Effector CD8-positive, alpha-beta T cell (primary cell): Measurements from ENCODE around the gene BFSP2.
"Not testable (repeated sequence)": the region's sequence is repeated elsewhere in the genome, so short reads cannot be mapped to it uniquely, and the experiment has no call there.

Source experiments
- DNase-seq: peaks from one replicate; lab custom pipeline; 2025; lab: John Stamatoyannopoulos, UW

BFSP2 gene

DNA sequence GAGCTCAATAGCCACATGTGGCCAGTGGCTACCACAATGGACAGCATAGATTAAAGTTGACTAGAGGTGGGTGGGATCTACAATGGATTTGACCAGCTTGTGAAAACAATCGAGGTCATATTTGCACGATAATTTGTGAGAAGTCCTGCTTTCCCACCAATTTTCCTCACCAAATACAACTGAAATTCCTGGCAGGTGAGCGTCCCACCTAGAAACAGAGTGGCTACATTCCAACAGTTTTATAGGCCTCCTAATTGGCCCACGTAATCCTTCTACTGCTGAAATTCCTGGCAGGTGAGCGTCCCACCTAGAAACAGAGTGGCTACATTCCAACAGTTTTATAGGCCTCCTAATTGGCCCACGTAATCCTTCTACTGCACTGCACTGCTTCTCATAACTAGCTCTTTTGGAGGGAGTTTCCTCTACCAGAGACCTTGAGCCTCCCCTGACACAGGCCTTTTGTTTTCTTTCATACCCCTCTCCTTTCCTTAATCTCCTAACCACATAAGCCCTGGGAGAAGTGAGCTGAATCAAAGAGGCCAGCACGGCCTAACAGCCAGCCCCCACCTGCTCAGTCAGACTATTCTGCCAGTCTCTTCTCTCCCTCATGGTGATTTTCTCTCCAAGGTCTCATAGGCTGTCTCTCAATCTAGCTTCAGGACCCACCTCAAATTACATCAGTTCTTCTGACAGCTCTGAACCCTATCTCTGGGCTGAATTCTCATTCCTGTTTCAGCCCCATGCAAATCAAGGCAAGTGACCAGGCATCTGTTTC is 80.2 kb downstream of the BFSP2 start:
- no peak for DNase-seq

DNA sequence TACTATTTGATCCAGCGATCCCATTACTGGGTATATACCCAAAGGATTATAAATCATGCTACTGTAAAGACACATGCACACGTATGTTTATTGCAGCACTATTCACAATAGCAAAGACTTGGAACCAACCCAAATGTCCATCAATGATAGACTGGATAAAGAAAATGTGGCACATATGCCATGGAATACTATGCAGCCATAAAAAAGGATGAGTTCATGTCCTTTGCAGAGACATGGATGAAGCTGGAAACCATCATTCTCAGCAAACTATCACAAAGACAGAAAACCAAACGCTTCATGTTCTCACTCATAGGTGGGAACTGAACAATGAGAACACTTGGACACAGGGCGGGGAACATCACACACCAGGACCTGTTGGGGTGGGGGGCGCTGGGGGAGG is 82.6 kb downstream of the BFSP2 start:
- not testable (repeated sequence) for DNase-seq

DNA sequence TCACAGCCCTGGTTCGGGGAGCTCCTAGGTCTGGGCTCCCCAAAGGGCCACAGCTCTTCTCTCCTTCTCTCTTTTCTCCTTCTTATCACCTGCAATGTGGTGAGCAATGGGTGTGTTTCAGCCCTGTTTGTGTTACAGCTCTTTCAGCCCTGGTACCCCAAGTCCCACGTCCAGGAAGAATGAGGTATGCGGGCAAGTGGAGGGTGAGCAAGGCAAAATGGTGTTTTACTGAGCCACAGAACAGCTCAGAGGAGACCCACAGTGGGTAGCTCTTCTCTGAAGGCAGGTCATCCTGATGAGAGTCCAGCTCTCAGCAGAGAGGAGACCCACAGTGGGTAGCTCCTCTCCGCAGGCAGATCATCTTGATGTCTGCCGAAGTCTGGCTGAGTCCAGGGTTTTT is 86.8 kb downstream of the BFSP2 start:
- no peak for DNase-seq

DNA sequence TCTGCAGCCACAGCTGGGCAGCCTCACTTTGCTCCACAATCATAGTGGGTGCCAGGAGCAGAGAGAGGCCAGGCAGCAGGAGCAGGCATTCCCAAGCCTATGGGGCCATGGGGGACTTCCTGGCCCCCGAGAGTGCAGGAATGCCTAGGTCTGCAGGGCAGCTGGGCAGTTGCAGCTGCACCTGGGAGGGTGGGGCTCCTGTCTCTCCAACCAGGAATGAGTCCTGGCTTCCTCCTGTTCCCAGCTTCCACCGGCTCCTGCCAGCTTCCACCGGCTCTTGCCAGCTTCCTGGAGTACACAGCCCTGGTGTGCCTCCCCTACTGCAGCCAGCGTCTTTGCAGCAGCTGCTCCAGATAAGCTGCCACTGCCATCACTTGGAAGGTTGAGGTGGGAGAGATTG is 87.3 kb downstream of the BFSP2 start:
- no peak for DNase-seq

DNA sequence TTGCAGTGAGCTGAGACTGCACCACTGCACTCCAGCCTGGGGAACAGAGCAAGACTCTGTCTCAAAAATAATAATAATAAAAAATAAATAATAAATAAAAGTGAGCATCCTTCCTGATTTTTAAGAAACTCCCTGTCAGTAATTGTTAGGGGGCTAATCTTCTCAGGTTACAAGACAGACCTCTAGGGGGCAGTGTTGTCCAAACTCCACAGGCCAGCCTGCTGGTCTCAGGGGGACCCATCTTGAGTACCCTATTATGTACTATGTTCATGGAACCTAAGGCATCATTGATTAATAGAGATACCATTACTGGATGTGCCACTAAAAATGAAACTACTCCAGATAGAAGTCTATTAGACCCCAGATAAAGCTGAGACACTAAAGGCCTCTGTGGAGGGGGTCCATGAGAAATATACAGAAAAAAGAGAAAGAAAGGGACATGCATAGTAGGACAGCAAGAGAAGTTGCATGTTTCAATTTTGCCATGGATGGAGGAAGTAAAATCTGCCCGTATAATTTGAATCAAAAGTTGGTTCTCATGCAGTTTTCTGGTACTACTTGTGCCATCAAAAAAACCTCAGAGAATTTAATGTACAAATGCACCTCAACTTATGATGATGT is 88.2 kb downstream of the BFSP2 start:
- DNase-seq = peak; percentile 52

DNA sequence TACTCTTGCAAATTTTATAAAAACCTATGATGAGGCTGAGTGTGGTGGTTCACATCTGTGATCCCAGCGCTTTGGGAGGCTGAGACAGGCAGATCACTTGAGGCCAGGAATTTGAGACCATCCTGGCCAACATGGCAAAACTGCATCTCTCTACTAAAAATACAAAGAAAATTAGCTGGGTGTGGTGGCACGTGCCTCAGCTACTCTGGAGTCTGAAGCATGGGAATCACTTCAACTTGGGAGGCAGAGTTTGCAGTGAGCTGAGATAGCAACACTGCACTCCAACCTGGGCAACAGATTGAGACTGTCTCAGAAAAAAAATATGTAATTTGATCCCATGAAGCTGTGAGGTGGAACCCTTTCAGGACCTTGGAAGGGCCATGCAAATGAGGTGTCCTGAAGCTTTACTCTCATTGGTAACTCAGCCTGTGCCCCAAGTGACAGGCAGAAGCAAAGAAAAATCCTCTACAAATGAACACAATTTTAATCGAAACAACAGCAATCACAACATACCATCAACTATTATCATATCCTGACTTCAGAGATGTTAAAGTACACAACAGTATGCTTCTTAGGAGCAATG is 89.0 kb downstream of the BFSP2 start:
- no peak for DNase-seq

DNA sequence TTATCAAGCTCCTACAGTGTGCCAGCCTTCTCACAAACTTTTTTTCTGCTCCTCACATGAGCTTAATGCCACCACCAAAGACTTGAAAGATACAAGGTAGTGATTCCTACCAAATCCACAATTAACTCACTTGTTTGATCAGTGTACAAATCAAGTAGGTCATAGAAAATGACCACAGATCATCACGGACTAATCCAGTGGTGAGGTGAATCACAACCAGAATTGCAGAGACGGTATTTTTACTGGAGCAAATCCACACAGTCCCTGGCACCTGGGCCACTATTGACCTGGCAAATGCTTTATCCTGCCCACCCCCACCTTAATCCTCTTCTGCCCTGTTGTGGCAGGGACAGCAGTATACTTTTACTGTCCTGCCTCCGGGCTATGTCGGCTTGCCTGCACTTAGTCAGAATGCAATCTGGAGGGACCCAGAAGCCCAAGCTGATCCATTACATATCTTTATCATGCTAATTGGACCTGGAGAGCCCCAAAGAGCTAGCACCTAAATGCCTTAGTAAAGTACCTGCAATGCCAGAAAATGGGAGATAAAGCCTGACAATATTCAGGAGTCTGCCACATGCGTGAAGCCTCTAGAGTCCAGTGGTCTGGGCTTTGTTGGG is 89.7 kb downstream of the BFSP2 start:
- no peak for DNase-seq

DNA sequence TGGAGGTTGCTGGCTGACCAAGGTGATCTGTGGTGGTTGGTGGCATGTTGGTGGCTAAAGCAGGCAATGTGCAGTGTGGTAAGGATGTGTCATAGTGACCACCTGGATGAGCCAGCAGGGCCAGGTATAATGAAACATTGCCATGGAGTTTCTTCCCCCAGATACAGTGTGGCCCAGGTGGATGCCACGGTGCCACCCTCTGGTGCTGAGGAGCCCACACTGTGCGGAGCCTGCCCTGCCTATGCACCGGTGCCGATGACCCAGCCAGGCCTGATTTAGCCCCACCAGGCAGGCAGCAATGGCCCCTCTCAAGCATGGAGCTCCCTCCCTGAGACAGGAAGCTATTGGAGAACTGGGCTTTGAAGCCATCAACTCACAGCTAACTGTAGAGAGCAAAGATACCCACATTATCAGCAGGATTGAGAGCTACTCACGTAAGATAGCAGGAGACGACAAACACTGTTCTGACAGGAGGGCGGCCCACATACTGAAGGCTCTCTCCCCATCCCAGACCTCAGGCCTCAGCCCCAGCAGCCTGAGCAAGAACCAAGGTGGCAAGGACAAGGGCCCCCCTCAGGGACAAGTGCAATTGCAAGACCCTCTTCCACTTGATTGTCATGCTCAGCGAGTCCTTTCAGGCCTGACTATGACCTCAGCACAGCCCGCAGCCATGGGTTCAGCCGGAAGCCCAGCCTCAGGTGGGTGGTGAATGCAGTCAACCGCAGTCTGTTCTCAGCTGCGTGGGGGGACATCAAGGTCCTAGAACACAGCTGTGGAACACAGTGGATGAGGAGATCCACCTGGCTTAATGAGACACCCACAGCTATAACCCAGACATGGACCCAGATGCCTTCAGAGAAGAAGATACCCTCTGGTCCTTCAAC is 90.9 kb downstream of the BFSP2 start:
- peak; percentile 36 for DNase-seq

DNA sequence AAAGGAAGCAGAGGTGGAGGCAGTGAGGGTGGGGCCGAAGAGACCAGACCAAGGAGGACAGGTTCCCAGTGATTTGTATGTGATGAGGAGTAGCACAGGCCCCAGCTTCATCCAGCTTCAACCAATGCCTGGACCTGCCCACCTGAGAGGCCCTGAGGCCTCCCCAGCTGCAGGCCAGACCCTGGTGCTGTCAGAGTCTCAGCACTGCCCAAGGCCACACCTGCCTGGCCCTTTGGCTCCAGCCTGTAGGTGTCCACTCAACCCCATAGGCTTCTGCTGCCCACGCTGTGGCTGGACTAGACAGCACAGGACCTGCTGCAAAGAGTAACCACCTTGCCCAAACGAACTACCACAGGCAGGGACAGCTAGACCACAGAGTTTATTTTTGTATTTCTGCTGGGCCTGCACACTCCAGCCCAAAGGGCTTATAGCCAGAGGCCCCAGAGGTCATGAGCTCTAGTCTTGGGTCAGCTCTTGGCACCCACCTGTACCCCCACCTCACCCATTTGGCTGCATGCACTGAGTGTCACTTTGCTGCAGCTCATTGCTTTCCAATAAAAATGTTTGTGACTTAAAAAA is 91.7 kb downstream of the BFSP2 start:
- no peak for DNase-seq

DNA sequence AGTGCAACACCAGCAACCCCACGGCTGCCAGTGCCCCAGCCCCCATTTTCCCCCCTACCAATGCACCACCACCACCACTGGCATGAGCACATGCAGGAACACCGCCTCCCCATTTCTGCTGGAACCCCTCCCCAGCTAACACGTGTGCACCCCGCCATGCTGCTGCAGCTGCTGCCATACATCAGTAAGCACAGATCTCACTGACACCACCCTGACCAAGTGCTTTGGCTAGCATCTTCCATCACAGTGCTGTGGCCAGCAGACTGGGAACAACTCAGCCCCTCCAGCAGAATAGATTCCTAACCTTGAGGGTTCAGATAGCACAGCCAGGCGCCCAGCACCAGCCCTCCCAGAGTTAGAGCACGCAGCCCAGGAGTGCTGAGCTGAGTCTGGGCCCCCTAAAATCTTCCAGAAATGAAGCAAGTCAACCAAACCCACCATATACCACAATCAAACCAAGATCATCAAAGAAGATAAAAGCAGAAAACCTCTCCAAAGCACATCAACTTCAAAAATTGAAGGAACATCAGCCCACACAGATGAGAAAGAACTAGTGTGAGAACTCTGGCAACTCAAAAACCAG is 92.4 kb downstream of the BFSP2 start:
- DNase-seq = no peak

DNA sequence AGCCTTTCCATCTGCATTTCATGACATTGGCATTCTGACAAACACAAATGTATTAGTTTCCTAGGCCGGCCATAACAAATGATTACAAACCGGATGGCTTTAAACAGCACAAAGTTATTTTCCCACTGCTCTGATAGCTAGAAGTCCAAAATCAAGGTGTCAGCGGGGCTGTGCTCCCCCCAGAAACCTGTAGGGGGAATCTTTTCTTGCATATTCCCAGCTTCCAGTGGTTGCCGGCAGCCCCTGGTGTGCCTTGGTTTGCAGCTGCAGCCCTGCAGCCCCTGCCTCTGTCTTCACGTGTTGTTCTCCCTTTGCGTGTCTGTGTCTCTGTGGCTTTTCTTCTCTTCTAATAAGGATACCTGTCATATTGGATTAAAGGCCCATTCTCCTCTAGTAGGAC is 94.6 kb downstream of the BFSP2 start:
- DNase-seq = no peak

DNA sequence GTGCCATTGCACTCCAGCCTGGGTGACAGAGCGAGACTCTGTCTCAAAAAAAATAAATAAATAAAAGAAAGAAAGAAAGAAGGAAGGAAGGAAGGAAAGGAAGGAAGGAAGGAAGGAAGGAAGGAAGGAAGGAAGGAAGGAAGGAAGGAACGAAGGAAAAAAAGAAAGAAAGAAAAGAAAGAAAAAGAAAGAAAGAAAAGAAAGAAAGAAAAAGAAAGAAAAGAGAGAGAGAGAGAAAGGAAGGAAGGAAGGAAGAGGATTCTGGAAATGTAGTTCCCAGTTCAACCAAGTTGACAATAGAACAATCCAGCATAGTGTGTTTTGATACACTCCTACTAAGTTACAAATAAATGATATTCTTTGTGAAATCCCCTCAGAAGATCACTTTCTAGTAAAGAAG is 102.7 kb downstream of the BFSP2 start:
- DNase-seq = not testable (repeated sequence)

DNA sequence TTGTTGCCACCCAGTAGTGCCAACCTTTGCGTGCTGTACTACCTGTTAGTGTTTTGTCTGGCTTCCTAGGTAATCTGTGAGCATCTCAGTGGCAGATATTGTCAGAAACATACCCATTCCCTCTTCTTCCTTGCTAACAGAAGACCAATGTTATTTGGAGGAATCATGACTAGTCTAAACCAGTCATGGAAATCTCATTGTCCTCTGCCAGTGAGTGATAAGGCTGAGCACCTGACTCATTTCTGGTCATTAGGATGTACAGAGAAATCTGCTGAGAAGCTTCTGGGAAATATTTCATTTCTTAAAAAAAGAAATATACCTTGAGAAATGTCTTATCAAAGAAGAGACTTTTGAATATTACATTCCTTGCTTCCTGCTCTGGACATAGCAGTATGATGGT is 103.6 kb downstream of the BFSP2 start:
- no peak for DNase-seq

DNA sequence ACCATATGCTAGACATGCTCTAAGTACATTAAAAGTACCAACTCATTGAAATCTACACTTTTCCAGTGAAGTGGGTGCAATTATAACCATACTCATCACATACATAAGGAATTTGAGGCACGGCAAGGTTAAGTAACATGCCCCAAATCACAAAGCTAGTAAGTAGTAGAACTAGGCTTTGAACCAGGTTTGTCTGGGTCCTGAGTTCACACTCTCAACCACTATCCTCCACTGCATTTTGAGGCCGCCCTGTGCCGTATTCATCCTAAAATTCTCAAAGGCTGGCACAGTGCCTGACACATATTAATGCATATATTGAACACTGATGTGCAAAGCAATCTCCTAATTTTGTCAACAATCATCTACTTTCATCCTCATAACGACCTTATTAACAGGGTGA is 104.9 kb downstream of the BFSP2 start:
- no peak for DNase-seq

DNA sequence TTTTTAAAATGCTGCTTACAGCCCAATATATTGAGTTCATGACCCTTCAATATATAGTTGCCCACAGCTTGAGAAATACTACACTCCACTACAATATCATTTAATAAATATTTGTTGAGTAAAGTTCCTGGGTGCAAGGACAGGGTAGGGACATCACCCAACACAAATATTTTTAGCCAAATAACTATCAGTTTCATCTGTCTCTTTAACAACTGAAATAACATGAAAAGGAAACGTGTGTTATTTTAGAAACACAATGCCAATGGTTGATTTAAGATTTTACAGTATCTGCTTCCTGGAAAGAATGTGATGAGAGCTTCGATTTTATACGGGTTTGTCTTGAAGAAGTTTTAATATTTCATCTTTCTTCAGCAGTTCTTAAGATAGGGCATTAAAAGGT is 106.0 kb downstream of the BFSP2 start:
- no peak for DNase-seq

DNA sequence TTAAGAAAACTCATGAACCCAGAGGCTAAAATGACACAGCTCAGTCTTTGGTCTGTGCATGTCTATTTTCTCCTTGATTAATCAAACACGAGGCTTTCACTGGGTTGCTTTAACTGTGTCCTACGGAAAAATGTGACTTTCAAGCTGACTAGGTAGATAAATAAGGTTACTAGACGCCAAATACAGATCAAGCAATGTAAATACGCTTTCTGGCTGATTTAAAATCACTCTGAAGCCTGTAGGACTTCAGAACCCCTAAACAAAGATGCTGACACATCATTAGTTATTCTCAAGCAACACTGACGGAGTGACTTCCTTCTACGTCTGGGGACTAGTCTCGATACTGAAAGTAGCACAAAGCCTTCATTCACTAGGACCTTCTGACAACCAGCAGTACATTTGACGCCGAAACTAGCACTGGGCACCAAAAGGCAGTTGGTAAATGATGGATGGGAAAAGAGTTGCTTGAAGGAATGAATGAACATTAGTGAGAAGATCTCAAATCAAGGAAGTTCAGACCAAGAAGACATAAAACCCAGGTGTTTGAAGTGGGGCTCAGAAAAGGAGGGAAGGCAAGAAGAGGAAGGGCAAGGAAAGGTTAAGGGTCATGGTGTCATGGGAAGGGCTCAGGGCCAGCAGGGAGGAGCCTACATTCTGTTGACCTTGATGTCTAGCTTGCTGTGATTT is 106.5 kb downstream of the BFSP2 start:
- no peak for DNase-seq

DNA sequence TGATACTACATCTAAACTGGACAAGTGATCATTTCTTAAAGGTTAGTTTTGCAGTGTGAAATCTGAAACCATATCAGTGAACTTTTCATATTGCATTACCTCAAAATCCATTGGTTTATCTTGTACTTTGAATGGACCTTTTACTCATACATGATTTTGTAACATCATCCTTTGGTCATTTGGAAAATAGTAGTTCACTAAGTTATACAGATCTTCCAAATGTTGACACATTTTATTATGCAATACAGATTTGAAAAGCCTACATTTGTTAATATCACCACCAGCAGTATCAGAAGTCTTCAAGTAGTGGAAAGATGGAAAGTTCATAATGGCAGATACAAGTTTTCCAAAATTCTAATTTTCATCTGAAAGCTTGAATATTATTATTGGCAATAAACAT is 109.6 kb downstream of the BFSP2 start:
- DNase-seq = no peak

DNA sequence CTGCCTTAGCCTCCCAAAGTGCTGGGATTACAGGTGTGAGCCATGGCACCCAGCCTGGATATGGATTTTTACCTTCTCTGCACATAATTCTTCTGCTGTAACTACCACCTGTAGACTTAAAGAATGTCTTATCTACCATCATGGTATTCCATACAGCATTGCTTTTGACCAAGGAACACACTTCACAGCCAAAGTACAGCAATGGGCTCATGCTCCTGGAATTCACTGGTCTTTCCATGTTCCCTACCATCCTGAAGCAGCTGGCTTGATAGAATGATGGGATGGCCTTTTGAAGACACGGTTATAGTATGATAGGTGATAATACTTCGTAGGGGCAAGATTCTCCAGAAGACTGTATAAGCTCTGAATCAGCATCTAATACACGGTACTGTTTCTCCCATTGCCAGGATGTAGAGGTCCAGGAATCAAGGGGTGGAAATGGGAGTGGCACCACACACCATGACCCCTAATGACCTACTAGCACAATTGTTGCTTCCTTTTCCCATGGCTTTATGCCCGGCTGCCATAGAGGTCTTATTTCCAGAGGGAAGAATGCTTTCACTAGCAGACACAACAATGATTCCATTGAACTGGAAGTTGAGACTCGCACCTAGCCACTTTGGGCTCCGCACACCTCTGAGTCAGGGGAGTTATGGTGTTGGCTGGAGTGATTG is 112.7 kb downstream of the BFSP2 start:
- no peak for DNase-seq

DNA sequence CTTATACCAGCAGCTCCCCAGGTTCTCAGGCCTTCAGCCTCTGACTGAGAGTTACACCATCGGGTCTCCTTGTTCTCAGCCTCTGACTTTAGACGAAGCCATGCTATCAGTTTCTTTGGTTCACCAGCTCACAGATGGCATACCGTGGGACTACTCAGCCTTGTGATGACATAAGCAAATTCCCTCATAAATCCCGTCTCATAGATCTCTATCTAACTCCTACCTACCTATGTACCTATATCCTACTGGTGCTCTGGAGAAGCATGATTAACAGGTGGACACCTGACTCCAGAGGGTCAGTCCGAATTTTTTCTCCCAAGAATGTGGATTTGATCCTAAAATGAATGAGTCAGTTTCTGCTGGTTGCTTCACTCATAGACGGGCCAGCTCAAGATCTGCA is 114.6 kb downstream of the BFSP2 start:
- no peak for DNase-seq

DNA sequence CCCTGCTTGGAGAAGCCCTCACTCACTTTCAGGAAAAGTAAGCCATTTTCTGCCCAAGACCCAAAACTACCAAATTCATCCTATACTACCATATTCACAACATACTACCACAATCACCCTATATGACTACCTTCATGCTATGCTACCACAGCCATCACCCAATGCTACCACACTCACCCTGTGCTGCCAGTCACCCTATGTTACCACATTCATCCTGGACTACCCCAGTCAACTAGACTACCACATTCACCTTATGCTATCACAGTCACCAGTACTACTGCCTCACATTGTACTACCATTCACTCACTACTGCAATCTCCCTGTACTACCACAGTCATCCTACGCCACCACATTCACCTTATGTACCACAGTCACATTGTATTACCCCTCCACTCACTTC is 115.3 kb downstream of the BFSP2 start:
- DNase-seq = no peak
